VCaP (cell line): ENCODE data around the gene SEC14L3.

Experiments used
- H3K27ac ChIP-seq: fragments of 450-650 bp; 2 replicates; pipeline ENCODE4 v1.5.1; 2017
- CTCF ChIP-seq: fragments of 450-650 bp; conservative IDR thresholded peaks from 2 replicates; pipeline ENCODE4 v1.5.1; 2017; ENCODE audit warnings: mild to moderate bottlenecking, moderate library complexity

Gene SEC14L3

GRCh38 chr22:30511109-30511508 lies 39.3 kb upstream of the SEC14L3 start:
- no peak for TF ChIP-seq CTCF
- no peak overlapping the region for H3K27ac ChIP-seq

GRCh38 chr22:30508216-30508615 lies 36.4 kb upstream of the SEC14L3 start:
- no peak for TF ChIP-seq CTCF
- H3K27ac ChIP-seq: no peak overlapping the region

- H3K27ac ChIP-seq: no peak overlapping the region
- no peak for TF ChIP-seq CTCF
These were observed 35.9 kb upstream of the SEC14L3 start for GRCh38 chr22:30507670-30508069.

GRCh38 chr22:30506507-30506968 lies 34.7 kb upstream of the SEC14L3 start:
- no peak for TF ChIP-seq CTCF
- H3K27ac ChIP-seq: no peak overlapping the region

GRCh38 chr22:30503551-30503950 lies 31.7 kb upstream of the SEC14L3 start:
- TF ChIP-seq CTCF: no peak
- no peak overlapping the region for H3K27ac ChIP-seq

GRCh38 chr22:30502911-30503310 lies 31.1 kb upstream of the SEC14L3 start:
- no peak overlapping the region for H3K27ac ChIP-seq
- no peak for TF ChIP-seq CTCF

- TF ChIP-seq CTCF: no peak
- H3K27ac ChIP-seq: no peak overlapping the region
These were observed 30.3 kb upstream of the SEC14L3 start for GRCh38 chr22:30502153-30502552.

GRCh38 chr22:30500628-30501027 lies 28.8 kb upstream of the SEC14L3 start:
- TF ChIP-seq CTCF: no peak
- H3K27ac ChIP-seq: no peak overlapping the region
